HG03521 (cell line): ENCODE results near the gene ASIC3.
"Not testable (repeated sequence)": the region's sequence is repeated elsewhere in the genome, so short reads cannot be mapped to it uniquely, and the experiment has no call there.

Source experiments
- ATAC-seq: cut with Tn5 transposase; IDR thresholded peaks from one replicate; pipeline ENCODE4 v1.9.1; 2021; ENCODE audit warnings: mild to moderate bottlenecking, moderate library complexity; ENCODE audit not compliant: unreplicated experiment

ASIC3 gene

DNA sequence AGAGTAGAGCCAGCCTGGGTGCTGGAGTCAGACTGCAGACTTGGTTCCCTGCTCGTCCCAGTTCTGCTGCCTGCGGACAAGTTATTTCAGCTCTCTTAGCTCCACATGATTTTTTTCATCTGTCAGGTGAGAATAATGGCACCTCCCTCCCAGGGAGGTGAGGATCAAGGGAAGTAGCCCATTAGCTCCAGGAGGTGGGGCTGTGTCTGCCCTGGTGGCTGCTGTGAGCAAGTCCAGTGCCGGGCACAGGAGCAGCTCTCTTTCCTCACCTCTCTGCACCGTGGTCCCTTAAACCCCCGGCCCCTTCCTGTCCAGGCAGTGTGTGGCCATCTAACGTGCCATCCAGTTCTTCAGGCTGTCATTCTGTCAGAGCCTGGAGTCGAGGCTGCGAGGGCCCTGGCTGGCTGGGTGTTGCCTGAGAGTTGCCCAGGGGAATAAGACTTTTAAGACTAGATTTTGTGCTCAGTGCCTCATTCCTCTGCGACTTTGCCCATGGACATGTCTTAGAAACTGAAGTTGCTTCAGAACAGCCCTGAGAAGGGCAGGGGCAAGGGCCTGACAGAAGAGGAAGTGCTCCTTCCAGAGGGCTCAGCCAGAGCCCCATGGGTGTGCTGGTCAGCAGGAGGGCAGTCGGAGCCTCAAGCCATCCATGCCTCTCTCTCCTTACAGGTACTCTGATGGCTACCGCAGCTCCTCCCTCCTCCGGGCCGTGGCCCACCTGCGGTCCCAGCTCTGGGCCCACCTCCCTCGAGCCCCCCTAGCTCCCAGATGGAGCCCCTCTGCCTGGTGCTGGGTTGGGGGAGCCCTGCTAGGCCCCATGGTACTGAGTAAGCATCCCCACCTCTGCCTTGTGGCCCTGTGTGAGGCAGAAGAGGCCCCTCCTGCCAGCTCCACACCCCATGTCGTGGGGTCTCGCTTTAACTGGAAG is 15.1 kb upstream of the ASIC3 start:
- ATAC-seq, result no peak

DNA sequence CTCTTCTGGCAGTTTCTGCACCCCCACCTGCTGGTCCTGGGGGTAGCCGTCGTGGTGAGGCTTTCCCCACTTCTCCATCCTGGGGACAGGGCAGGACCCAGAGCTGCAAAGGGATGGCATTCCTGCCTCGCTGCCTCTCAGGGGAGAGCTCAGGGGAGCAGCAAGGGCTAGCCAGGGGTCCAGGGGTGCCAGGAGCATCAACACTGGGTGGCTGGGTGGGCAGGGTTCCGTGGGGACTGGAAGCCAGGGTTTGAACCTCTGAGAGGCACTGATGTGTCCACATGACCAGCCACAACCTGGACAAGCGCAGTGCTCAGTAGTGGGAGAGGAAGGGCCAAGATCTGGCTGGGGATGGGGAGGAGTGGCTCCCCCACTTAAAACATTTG is 14.5 kb upstream of the ASIC3 start:
- no peak for ATAC-seq

DNA sequence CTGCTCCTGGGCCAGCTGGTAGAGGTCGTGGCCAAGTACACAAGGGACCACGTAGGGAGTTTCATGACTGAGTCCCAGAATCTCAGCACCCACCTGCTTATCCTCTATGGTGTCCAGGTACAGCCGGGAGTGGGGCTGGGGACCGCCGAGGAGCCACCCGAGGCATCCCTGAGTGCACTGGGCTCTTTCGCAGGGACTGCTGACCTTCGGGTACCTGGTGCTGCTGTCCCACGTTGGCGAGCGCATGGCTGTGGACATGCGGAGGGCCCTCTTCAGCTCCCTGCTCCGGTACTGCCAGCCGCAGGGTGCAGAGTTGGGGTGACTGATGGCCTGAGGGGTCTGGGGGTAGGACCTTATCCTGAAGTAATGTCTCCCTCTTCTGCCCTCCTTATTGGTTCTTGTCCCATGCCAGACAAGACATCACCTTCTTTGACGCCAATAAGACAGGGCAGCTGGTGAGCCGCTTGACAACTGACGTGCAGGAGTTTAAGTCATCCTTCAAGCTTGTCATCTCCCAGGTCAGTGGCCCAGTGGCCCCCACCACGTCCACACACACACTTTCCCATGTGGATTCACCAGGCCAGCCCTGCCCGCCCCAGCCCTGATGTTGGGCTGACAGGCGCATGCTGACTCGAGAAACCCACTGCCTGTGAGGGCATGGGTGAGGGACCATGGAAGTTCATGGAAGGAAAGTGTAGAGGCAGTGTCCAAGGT is 13.9 kb upstream of the ASIC3 start:
- ATAC-seq, result no peak

DNA sequence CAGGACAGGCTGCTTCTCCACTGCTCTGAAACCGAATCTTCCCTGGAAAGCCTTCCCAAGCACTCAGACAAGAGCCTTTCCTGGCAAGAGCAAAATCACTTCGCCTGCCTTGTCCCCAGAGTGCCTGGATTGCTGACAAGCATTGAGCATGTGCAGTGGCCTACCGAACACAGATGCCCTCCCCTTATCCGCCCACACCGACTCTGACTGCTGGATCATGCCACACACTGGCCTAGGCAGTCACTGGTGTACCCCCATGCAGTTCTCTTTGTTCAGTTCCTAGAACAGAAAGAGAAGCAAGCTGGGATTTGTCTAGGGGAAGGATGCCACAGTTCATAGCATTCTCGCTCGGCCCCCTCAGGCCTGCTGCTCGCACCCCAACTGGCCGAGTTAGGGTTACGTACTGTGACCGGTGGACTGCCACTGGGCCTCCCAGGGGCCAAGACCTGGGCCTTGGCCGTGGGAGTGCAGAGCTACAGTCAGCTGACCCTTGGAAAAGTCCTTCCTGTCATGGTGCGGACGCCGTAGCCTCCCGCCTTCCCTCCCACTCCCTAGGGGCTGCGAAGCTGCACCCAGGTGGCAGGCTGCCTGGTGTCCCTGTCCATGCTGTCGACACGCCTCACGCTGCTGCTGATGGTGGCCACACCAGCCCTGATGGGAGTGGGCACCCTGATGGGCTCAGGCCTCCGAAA is 13.2 kb upstream of the ASIC3 start:
- ATAC-seq, result no peak

- no peak for ATAC-seq
Measured at GRCh38 chr7:151035902-151036301, 12.4 kb upstream of the ASIC3 start.

- ATAC-seq, result no peak
Measured at GRCh38 chr7:151038951-151039849, 9.1 kb upstream of the ASIC3 start.

- ATAC-seq, result no peak
Measured at GRCh38 chr7:151039850-151040548, 8.3 kb upstream of the ASIC3 start.

GRCh38 chr7:151040616-151041375 is 7.5 kb upstream of the ASIC3 start:
- no peak for ATAC-seq

- not testable (repeated sequence) for ATAC-seq
Measured at GRCh38 chr7:151043449-151043848, 4.9 kb upstream of the ASIC3 start.

GRCh38 chr7:151043959-151044358 is 4.4 kb upstream of the ASIC3 start:
- ATAC-seq, result no peak

- ATAC-seq, result no peak
Measured at GRCh38 chr7:151045262-151045661, 3.1 kb upstream of the ASIC3 start.

DNA sequence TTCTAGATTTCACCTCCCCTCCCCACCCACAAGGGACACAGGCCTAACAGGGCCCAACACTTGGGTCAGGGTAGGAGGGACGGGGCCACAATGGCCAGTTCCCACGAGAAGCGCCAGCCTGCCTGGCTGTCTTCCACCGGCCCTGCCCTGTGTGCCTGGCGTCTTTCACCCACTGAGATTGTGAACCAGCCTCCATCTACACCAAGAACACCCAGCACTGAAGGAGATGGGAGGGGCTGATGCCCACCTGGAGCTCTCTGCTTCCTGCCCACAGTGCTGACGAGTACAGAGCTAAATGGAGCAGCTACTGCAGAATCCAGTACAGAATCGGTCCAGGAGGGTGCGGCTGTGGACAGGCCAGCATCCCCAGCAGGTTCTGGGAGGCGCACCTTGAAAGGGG is 2.4 kb upstream of the ASIC3 start:
- no peak for ATAC-seq

DNA sequence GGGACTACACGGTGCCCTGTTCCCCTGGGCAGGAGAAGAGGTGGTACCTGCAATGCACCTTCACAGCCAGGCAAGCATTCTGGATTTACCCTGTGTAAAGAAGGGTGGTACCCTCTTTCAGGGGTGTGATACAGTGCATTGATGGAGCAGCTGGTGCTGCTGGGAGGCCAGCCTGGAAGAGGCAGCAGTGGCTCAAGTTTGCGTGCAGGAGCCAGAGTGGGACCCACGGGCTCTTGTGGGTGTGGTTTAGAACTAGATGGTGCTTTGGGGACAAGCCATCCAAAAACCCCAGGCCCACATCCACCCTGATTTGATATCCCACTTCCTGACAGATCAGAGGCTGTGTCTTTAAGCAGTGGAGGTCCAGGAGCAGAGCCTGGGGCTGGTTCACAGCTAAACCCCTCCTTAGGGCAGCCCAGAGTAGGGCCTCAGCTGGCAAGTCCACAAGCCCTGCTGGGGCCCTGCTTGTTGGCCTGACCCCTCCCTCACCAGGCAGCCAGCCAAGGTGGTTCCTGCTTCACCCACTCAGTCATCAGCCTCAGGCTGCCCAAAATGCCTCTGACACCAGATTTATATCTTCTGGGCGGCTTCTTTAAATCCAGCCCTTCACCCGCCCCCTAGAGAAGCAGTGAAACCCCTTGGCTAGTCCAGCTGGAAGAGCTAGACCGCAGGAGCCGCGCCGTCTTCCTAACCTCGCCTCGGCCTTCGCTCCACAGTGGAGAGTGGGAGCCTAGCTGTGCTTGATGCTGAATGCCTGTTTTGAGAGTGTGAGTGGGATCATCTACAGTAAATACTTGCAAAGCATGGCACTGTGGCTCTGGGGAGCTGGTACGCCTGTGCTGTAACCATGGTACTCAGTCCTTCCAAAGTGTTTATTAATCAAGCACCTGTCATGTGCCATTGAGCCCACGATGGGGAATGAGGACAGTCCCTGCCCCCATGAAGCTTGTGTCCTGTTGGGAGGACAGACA is 1.4 kb upstream of the ASIC3 start:
- no peak for ATAC-seq

- no peak for ATAC-seq
Measured at GRCh38 chr7:151048911-151049463, 656 bp downstream of the ASIC3 start.

DNA sequence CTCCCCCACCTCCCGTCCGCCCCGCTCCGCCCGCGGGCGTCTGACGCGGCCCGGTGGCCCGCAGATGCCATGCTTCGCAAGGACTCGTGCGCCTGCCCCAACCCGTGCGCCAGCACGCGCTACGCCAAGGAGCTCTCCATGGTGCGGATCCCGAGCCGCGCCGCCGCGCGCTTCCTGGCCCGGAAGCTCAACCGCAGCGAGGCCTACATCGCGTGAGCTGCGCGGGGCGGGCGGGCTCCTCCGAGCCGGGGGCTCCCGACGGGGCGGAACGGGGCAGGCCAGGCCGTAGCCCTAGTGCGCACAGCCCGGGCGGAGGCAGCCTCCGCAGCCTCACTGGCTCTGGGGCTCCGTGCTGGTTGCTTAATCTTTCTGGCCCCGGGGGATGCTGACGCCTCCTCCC is 2.8 kb downstream of the ASIC3 start:
- no peak for ATAC-seq

GRCh38 chr7:151053096-151053495 is 4.8 kb downstream of the ASIC3 start:
- no peak for ATAC-seq

DNA sequence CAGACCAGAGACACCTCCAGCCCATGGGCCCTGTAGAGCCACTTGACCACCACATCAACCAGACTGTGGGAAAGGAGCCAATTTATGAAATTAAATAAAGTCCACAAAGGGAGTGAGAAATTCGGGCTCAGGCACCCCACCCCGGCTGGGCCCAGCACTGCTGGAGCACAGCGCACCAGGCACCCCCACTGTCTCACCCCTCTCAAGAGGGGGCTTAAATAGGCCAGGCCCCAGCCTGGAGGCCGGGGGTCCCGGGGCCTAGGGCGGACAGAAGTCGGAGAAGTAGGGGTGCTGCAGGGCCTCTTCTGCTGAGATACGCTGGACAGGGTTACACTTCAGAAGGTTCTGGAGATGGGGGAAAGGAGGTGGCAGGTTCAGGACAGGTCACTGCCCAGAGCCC is 5.4 kb downstream of the ASIC3 start:
- no peak for ATAC-seq

DNA sequence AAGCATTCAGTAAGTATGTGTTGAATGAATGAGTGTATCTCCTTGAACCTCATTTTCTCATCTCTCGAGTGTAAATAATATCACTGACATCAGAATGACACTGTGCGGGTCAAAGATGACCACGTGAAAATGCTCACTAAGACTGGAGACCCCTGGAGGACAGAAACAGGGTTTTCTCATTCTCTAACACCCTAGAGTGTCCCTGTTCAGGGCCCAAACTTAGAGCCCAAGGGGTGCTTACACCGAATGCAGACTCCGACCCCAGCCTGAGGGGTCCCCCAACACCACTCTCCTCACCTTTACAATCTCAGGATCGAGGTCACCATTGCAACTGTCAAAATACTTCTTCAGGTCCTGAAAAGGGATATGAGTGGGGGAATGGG is 7.9 kb downstream of the ASIC3 start:
- no peak for ATAC-seq
